Peyer's patch (tissue), 4 donors: ENCODE data around the gene KLF11.

ENCODE experiments used
- POLR2A ChIP-seq, 2 donors: fragments of 450-650 bp; IDR thresholded peaks; one replicate each; pipeline ENCODE4 v1.5.1; 2017; ENCODE audit warnings: antibody characterized with exemption in 2 of 2, mild to moderate bottlenecking in 2 of 2, moderate library complexity in 2 of 2
- TF ChIP-seq, protein P1 (sequence below), 6 experiments: fragments of 450-650 bp in 4 of 6; fragments of 200-600 bp in 2 of 6; sonication (generic) in 1 of 6; IDR thresholded peaks; one replicate each; pipeline ENCODE4 v1.5.1; 2017 to 2019; ENCODE audit warnings: antibody characterized with exemption in 6 of 6, mild to moderate bottlenecking in 3 of 6, moderate library complexity in 1 of 6

GRCh38 chr2:10073706-10074105, 30.4 kb downstream of the KLF11 start:
- TF ChIP-seq, protein P1, sequence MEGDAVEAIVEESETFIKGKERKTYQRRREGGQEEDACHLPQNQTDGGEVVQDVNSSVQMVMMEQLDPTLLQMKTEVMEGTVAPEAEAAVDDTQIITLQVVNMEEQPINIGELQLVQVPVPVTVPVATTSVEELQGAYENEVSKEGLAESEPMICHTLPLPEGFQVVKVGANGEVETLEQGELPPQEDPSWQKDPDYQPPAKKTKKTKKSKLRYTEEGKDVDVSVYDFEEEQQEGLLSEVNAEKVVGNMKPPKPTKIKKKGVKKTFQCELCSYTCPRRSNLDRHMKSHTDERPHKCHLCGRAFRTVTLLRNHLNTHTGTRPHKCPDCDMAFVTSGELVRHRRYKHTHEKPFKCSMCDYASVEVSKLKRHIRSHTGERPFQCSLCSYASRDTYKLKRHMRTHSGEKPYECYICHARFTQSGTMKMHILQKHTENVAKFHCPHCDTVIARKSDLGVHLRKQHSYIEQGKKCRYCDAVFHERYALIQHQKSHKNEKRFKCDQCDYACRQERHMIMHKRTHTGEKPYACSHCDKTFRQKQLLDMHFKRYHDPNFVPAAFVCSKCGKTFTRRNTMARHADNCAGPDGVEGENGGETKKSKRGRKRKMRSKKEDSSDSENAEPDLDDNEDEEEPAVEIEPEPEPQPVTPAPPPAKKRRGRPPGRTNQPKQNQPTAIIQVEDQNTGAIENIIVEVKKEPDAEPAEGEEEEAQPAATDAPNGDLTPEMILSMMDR (IDR thresholded peaks at IDR 0.05) = no peak
- TF ChIP-seq POLR2A (IDR thresholded peaks at IDR 0.05) = no peak
